HG03095 (cell line): ENCODE results near the gene SOBP.
A peak's percentile ranks its signal among the peaks of the same experiment; 100 is the strongest.

Experiments
- ATAC-seq: cut with Tn5 transposase; IDR thresholded peaks from one replicate; pipeline ENCODE4 v1.9.1; 2021; ENCODE audit warnings: moderate library complexity; ENCODE audit not compliant: unreplicated experiment

Gene SOBP

DNA sequence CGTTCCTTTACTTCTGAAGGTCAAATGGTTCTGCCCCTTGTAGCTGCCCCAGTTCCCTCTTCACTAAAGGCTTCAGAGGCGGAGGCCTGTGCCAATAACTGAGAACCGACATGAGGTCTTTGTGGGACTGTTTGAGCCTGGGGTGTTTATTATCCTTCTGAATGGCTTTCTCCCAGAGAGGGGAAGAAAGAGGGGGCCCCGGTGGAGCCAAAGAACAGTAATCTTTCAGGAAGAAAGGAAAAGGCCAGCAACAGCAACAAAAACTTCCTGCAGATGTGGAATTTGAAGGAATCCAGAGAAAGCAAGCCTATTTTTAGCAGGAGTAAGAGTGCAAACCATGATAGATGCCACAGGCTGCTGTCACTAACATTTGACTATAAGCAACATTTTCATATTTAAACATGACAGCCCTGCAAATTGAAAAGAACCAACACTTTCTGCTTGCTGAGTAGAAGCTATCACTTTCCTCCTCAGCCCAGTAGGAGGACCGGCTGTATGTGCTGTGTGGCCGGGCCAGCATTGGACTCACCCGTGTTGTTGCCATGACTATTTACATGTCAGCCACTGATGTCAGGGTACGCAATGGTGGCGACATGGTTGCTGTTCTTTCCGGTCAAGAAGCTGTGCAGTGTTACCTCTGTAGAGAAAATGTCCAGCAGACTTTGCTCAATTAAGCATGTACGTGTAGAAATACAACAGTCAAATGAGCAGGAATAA lies 121.3 kb downstream of the SOBP start:
- no peak for ATAC-seq

DNA sequence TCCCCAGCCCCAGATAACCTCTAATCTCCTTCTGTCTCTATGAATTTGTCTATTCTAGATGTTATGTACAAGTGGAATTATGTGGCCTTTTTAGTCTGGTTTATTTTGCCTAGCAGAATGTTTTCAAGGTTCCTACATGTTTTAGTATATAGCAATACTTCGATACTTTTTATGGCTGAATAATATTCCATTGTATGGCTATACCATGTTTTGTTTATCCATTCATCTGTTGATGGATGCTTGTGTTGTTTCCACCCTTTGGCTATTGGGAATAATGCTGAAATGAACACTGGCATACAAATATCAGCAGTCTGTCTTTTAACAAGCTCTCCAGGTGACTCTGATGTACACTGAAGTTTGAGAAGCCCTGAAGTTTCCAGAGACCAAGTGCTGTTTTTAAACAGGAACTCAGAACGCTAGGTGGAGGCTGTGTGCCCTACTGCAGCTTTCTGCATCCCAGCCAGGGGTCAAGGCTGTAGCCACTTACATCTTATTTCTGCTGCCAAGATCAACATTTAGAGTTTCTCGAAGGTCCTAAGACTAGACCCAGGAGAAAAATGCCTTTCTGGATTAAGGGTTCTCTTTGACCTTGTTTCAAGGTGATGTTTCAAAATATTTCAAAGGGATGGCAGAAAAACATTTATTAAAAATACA lies 123.0 kb downstream of the SOBP start:
- ATAC-seq: no peak

DNA sequence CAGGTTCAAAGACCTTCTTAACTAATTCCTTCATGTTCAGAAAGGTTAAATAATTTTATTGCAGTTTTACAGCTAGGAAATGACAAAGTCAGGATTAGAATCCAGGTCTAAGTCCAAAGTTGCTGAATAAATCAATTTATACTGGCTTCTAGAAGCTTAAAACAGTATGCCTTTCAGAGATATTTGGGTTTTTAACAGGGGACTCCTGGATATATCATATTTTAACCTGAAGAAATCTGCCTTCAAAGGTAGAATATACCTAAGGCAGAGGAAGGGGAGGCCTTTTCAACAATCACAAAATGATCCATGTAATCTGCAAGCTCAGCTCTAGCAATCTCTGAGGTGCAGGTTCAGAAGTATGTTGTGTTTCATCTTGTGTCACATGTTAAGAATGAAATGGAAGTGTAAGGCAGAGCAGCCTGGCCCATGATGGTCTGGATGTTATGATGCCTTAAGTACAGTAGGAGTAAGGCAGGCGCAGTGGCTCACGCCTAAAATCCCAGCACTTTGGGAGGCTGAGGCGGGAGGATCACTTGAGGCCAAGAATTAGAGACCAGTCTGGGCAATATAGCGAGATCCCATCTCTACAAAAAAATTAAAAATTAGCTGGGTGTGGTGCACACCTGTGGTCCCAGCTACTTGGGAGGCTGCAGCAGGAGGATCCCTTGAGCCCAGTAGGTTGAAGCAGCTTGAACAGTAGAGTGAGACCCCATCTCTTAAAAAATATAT lies 123.9 kb downstream of the SOBP start:
- no peak for ATAC-seq

DNA sequence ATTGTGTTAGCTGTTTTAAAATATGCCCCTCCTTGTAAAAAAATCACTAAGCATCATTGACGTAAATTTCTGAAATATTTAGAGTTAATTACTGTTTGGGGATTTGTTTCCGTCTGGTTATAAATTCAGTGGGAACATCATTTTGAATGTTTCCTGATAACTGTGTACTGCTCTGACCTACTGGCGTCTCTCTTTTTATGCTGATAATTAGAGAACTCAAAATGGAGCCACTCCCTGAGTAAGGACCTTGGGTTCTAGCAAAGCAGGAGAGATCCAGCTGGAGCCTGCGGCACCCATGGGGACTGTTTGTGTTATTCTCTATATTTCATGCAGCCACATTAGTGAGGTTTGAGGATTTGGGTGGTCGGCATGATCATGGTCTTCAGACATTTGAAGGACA lies 124.9 kb downstream of the SOBP start:
- ATAC-seq: no peak

DNA sequence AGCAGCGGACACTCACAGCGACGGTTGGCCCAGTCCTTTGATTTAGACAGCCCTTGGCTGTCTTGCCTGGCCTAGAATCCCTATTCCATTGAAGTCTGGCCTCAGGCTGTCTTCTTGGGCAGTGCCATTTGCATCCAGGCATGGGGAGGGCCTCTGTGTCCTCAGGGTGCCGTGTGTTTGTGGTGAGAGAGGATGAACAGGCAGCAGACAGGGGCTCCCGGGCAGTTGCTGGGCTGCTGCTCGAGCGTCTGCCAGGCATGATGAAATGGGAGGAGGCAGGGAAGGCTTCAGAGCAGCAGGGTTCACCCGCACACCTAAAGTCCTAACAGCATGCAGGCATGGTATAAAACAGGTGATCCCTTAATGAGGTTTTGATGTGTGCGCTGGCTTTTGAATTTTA lies 126.9 kb downstream of the SOBP start:
- ATAC-seq: no peak

DNA sequence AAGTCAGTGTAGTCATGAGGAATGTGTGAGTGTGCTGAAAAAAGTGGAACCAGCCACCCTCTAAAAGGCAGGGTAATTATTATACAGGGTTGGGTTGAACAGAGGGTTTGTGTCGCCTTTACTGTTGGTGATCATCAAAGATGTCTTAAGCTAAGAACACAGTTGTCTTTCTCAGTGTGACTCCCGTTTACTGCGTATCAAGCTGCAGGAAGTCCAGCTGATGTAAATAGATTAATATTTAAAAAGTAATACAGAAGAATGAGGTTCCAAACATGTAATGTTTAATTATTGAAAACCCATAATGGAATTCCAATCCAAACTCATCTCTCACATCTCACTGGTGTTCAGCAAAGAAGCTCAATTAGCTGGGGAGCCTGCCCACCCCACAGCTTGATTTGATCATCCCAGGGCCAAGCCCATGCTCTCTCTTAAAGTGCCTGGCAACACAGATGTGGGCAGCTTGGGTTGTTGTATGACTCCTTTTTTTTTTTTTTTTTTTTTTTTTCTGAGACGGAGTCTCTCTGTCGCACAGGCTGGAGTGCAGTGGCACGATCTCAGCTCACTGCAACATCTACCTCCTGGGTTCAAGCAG lies 127.5 kb downstream of the SOBP start:
- no peak for ATAC-seq

DNA sequence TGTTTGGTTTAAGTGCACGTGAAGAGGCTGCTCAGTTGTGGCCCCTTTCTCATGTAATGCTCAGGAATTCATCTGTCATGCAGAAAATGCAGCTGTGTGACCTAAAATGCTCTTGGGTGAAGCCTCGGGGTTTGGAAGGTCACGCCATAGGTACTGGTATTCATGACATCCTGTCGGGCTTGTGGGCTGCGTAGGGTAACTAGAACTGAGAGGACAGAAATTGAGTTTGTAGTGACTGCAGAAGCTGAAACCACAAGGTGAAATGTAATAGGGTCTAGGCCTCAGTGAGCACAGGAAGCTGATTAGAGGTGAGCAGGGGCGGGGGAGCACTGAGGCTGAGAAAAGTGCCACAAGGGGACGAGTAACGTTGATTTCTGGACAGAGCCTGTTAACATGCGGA lies 128.8 kb downstream of the SOBP start:
- ATAC-seq: peak; percentile 97

DNA sequence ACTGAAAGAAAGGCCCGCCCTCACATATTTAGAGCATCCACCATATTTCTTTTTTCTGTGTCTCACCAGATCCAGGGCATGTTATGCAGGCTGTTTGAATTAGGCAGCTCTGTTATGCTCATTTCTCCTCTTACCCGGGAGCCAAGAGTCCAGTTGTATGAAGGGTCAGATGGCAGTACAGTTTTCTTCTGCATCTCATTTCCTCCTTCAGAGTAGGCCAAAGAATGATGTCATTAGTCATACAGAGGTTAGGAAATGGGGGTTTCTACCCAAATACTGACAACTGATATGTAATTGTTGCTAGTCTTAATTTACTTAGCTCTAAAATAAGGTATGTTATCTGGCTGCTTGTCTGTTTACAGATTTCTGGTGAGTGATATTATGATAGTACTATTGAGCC lies 130.8 kb downstream of the SOBP start:
- ATAC-seq: no peak

DNA sequence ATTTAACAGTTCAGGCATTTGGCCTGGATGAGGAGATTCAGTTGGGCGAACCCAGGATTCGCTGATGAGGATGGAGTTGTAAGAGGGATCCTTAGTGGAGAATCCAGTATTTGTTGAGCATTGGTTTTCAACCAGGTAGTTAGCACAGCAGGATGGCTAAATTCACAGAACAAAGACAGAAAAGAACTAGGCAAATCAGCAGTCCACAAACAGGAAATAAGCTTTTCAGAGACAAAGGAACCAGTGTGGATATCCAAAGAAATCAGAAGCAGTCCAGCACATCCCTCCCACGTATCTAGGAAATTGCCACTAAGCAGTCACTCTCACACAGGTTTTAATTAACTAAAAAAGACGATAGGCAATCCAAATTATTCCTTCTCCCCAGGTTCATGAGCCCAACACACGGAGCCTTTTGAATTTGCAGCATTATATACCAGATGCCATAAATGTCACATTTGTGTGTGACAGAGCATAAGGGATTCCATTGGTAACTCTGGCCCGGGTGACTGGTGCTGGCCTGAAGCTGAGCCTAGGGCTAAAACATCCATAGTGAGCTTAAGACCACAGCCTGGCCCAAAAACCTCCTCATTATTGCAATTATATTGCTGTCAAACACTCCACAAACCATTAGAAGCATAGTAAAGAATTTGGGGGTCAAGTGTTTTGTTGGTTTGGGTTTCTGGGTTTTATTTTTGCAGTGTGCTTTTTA lies 131.5 kb downstream of the SOBP start:
- ATAC-seq: no peak

DNA sequence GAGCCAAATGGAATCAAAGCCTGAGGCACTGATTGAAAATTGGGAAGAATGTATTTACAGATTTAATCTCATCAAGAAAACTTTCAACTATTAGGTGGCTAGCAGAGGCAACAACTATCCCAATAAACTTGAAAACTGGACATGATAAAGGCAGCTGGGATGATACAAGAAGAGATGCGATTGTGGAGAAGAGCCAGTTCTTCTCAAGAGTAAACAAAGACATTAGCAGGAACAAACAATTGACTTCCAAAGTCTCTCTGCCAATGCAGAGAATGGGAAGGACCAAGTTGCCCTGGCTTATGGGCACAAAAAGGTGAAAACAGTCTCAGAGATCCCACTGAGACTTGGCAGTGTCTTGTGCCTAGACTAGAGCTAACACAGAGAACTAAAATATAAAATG lies 132.4 kb downstream of the SOBP start:
- no peak for ATAC-seq

DNA sequence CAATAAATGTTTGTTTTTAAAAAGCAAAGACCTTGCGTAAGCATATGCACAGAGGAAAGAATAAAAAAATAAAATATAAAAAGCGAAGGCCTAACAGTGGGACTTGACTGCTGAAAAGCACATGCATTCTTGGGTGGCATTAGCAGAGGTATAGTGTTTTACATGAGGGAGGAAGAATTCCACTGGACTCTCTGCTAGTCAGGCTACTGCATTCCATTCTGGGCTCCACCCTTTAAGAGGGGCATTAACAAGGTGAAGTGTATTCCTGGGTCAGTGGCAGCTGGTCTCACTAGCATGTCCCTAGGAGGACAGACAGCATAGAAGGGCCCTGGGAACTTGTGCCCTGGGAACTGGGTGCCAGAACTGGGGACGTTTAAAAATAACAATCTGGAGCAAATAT lies 134.1 kb downstream of the SOBP start:
- no peak for ATAC-seq

DNA sequence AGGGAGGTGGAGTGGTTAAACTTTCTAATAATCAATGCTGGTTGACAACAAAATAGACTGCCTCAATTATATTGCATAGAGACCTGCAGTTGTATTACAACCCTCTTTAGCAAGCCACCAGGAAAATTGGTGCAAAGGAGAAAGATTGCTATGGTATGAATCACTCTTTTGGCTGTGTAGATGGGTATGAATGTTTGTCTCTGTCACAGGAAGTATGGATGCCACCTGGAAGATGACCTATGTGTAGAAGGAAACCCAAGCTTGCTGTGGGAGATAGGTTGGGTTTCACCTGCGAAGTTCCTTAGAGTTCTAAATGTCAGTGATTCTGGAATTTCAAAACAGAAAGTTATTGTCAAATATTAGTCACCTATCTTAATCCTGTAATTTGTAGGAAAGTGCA lies 134.6 kb downstream of the SOBP start:
- ATAC-seq: no peak

DNA sequence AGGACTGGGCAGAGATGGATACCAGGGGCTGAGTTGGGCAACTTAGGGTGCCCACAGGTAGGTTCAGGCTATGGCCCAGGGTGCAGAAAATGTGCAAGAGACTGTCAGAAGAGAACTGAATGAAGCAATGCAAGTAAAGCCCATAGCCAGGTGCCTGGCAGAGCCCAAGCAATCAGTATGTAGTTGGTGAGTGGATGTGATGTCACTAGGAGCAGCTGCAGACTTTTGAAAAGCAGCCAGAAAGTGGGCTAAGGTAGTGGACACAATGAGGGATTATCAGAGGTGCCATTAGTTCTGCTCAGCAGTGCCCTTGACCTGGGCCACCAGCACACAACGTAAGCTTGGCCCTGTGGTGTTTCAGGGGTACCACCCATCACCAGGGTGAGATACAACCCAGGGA lies 135.3 kb downstream of the SOBP start:
- ATAC-seq: no peak

DNA sequence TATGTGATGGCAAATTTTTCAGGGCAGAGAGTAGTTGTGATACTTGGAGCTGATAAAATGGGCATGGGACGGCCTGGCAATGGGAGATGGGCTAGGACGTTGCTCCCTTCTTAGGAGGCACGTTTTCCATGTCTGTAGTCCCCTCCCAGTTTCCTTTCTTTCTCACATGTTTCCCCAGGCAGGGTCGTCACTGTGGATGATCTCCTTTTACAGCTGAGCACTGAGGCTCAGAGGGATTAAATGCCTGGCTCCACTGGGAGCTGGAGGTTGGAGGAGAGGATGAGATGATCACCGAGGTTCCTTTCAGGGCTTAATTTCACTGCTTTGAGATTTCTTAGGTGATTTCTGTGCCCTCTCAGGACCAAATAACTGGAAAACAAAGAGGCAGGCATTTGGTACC lies 136.7 kb downstream of the SOBP start:
- ATAC-seq: no peak

DNA sequence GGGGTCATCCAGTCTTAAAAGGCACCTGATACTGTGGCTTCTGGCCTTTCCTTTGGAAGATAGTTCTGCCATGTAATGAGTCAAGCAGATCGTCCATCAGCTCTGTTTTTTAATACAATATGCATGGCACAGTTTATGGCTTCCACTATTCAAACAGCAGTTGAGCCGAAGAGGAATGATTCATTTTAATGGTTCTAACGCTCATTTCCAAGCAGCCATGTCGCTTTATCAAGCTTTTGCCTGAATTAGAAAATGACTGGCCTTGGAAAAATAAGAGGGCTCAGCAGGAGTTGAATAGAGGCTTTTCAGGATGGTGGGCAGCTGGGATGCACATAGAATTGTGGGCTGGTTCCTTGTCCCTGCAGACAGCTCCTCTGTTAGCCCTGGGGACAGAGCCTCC lies 138.1 kb downstream of the SOBP start:
- no peak for ATAC-seq

DNA sequence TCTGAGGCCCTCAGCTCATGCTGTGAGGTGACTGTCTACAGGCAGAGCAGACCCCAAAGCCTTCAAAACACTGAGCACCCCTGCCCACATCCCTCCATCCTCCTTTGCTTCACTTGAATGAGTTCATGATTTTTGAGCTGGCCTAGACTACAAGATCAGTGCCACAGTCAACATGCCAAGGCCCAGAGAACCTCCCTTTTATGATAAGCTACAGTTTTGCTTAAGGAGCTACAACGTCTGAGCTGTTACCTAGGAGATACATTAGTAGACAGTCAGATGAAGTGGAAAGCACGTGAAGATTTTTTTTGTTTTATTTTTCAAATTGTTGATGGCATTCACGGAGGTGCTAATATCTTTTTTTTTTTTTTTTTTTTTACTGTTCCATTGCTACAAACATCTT lies 139.0 kb downstream of the SOBP start:
- no peak for ATAC-seq

DNA sequence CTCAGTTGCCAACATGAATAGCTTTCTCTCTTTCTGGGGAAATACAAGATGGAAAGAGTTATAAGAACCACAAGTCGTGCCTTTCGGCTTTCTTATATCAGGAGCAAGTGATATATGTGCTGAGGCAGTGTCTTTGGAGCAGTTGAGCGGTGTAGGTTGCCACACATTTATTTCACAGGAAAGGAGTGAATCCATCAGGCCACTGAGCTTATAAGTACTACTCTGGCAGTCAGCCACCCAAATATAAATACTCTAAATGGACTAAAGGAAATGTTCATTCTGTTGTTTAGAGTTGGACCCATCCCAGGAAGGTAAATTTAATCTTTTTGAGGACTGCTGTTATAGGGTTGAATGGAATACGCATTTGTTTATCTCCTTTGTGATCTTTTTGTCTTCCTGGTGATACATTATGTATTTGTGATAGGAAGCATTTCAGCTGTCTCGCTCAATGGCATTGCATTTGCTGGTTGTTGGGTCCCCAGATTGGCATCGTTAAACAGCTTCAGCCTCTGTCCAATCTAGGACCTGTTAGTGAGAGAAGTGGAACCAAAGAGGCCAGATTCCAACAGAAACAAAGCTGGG lies 139.7 kb downstream of the SOBP start:
- no peak for ATAC-seq

DNA sequence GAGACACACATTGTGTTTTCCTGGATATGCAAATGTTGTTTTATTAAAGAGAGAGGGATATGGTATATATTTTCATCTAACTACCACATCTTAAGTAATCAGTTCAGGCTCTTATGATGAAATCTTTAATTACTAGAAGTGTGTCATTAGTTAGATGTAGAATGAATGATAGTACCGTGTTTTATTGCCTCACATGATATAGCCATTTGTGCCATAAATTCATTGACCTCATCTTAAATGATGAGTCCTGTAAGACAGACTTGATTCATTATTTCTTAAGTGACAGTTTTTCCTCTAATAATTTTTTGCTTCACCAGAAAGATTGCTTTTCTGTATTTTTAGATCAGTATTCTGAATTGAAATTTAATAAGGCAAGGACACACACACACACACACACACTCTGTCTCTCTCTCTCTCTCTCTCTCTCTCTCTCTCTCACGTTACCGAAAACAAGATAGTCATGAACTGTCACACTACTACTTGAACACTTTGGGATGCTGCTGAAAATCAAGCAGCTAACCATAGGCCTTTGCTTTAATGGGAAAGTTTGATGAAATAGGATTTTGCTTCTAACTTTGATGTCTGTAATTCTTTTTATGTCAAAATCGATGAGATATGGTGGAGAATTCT lies 140.5 kb downstream of the SOBP start:
- no peak for ATAC-seq

DNA sequence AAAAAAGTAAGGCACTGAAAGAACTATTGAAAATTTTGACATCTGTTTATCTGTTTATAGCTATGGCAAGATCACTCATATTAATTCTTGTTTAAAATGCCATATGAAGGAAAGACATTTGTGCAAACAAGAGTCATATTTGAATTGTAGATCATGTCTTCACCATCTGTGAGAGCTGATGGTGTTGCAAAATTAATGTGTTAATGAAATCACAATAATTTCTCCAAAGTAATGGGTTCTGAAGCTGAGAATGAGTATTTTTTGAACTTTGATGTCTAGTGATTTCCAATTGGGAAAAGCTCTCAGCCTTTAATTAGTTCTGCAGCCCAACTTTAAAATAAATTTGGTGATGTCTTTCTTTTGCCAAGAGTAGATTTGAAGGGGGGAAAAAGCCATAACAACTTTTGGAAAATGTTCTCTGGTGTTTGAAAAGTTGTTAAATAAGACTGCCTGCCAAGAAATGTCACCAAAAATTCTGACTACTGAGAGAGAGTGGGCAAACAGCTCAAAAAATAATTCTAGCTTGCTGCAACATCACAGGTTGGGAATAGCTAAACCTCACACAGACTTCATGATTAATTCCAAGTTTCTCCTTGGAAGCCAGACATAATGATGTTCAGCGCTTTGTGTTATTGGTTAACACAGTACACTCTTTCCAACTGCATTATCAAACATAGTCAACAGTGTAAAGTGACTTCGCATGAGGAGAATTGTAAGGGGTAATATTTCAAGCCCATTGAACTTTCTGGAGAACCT lies 142.6 kb downstream of the SOBP start:
- ATAC-seq: no peak
